ENCODE data around the gene AGPS.

AGPS gene

DNA sequence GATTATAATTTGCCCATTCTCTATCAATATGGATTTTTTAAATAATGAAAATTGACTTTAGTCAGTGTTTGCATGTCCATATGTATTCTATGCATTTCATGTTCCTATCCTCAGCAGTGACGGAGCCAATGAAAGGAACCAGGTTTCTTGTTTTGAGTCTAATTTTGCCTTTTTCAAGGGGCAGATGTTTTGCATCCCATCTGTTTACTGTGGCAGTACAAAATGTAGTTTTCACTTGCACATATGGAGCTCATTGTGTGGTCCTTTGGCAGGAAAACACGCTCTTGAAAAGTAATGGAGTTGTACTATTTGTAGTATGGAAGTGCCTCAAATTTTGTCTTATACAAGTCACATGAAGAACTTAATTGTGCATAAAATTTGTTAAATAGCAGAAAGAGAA, 127.8 kb downstream of the AGPS start:
- H3K27ac Mint-ChIP-seq: no peak overlapping the region
- peaks cover 64% of the 10 kb centered on the region for H3K36me3 Mint-ChIP-seq (ENCODE audit: low read depth)
- H3K4me1 Mint-ChIP-seq (ENCODE audit: low read depth): peaks cover 3% of the 10 kb centered on the region
- no peak overlapping the region for H3K4me3 Mint-ChIP-seq
- no peaks in the 10 kb centered on the region for H3K27me3 Mint-ChIP-seq
- no peaks in the 10 kb centered on the region for H3K9me3 Mint-ChIP-seq
- intact Hi-C loops (cut with micrococcal nuclease): no loop called here

DNA sequence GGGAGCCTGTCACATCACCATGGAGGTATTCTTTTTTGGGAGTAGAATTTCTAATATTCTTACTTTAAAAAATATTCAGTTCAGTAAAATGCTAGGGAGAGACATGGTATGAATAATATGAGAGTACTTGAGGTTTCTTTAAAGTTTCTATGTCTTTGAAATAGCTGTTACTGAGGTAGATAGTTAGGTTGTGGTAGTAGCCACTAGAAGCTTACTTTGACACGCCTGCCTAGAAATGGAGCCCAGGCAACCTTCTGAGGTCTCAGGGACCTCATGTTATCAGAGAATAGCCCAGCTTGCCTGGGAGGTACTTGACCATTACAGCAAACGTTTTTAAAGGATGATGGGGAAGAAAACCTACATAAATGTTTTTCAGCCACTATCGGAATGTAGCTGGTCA, 131.2 kb downstream of the AGPS start:
- Mint-ChIP-seq H3K27ac (no peak overlapping the region), H3K27me3 (no peaks in the 10 kb centered on the region), H3K36me3 (ENCODE audit: low read depth) (peaks cover 61% of the 10 kb centered on the region), H3K4me1 (ENCODE audit: low read depth) (no peaks in the 10 kb centered on the region), H3K4me3 (no peak overlapping the region), H3K9me3 (no peaks in the 10 kb centered on the region)
- intact Hi-C loops (cut with micrococcal nuclease): no loop called here

DNA sequence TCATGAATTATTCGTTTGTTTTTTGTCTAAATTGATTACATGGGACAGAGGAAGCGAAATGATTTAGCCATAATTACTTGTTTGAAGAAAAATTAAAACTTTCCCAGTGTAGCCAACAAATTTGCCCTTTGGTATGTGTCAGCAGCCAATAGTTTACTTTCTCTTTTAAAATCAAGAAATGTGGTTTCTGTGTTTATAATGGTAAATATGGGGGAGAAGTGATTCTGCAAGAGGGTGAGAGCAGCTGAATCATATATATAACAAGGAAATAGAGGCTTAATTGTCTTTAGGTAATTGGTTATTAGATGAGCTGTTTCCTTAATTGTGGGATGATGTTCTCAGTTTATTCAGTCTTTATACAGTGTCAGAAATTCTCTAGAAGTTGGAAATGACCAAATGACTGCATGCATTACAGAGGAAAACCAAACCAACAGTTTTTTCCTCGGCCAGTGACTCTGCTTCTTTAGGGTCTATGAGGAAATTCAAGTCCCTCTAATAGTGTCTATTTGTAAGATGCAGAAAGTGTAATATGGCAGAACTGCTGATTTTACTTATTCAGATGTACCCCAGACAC, 132.9 kb downstream of the AGPS start:
- no peaks in the 10 kb centered on the region for H3K4me1 Mint-ChIP-seq (ENCODE audit: low read depth)
- no peak overlapping the region for H3K27ac Mint-ChIP-seq
- intact Hi-C loops (cut with micrococcal nuclease): no loop called here
- H3K9me3 Mint-ChIP-seq: no peaks in the 10 kb centered on the region
- H3K4me3 Mint-ChIP-seq: no peak overlapping the region
- H3K36me3 Mint-ChIP-seq (ENCODE audit: low read depth): peaks cover 53% of the 10 kb centered on the region
- H3K27me3 Mint-ChIP-seq: no peaks in the 10 kb centered on the region

DNA sequence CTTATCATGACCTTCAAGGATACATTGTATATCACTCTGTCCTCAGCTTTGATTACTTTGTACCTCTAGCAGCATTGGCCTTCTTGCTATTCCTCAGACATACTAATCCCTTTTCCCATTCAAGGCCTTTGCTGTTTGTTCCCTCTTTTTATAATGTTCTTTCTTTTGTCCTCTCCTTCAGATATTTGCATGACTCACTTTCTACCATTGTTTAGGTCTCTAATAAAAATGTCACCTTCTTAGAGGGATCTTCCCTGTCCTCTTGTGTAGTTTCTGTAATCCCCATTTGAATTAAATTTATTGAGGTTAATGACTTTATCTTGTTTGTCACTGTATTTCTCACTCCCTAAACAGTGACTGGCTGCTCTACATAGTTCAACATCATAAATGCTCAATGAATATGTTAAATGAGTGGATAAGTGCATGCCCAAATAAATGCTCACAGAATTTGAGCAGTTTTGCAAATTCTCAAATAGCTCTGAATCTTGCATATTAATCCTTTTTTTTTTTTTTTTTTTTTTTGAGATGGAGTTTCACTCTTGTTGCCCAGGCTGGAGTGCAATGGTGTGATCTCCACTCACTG, 135.9 kb downstream of the AGPS start:
- Mint-ChIP-seq H3K4me1 (ENCODE audit: low read depth) (no peaks in the 10 kb centered on the region), H3K27ac (peak overlapping the region; percentile 9), H3K36me3 (ENCODE audit: low read depth) (peaks cover 34% of the 10 kb centered on the region), H3K9me3 (no peaks in the 10 kb centered on the region), H3K27me3 (no peaks in the 10 kb centered on the region), H3K4me3 (no peak overlapping the region)
- intact Hi-C loops (cut with micrococcal nuclease): no loop called here

DNA sequence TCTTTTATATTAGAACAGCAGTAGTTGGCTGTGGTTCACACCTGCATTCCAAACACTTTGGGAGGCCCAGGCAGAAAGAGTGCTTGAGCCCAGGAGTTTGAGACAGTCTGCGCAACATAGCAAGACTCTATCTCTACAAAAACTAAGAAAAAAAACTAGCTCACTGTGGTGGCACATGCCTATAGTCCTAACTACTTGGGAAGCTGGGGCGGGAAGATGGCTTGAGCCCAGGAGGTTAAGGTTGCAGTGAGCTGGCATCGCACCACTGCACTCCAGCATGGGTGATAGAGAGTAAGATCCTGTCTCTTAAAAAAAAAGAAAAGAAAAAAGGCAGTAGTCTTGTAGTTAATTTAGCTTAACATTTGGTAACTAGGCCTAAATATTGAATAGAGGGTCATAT, 136.6 kb downstream of the AGPS start:
- peaks cover 30% of the 10 kb centered on the region for H3K36me3 Mint-ChIP-seq (ENCODE audit: low read depth)
- intact Hi-C loops (cut with micrococcal nuclease): no loop called here
- H3K27me3 Mint-ChIP-seq: no peaks in the 10 kb centered on the region
- no peak overlapping the region for H3K27ac Mint-ChIP-seq
- no peaks in the 10 kb centered on the region for H3K9me3 Mint-ChIP-seq
- H3K4me3 Mint-ChIP-seq: no peak overlapping the region
- H3K4me1 Mint-ChIP-seq (ENCODE audit: low read depth): no peaks in the 10 kb centered on the region

DNA sequence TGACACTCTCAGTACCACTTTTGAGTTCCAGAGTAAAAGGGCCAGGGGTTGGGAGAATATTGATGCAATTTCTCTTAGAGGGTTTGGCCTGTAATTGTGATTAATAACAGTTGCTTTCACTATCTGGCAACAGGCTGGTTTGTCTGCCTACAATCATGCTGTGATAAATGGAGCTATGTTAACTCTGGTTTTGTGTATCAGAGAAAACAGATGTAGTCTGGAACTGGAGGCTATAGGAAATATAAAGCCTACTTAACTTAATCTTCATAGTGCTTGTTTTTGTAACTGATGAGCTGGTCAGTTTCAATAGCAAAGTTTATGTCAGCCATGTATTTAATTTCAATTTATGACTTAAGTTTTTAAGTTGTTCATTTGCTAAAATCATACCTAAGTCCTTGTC, 138.0 kb downstream of the AGPS start:
- no peak overlapping the region for H3K27ac Mint-ChIP-seq
- intact Hi-C loops (cut with micrococcal nuclease): no loop called here
- no peaks in the 10 kb centered on the region for H3K4me1 Mint-ChIP-seq (ENCODE audit: low read depth)
- peaks cover 26% of the 10 kb centered on the region for H3K36me3 Mint-ChIP-seq (ENCODE audit: low read depth)
- no peak overlapping the region for H3K4me3 Mint-ChIP-seq
- no peaks in the 10 kb centered on the region for H3K27me3 Mint-ChIP-seq
- no peaks in the 10 kb centered on the region for H3K9me3 Mint-ChIP-seq

DNA sequence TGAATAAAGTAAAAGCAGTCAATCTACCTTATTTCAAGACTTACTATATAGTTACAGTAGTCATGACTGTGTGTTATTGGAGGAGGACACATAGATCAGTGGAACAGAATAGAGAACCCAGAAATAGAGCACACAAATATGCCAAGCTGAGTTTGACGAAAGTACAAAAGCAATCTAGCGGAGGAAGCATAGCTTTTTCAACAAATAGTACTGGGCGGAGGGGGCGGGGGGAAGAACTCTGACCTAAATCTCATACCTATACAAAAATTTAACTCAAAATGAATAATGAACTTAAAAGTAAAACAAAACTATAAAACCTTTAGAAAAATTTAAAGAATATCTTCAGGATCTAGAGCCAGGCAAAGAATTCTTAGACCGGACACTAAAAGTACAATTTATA, 139.1 kb downstream of the AGPS start:
- no peaks in the 10 kb centered on the region for H3K9me3 Mint-ChIP-seq
- no peaks in the 10 kb centered on the region for H3K4me1 Mint-ChIP-seq (ENCODE audit: low read depth)
- intact Hi-C loops (cut with micrococcal nuclease): no loop called here
- no peak overlapping the region for H3K27ac Mint-ChIP-seq
- H3K27me3 Mint-ChIP-seq: no peaks in the 10 kb centered on the region
- H3K36me3 Mint-ChIP-seq (ENCODE audit: low read depth): peaks cover 26% of the 10 kb centered on the region
- H3K4me3 Mint-ChIP-seq: no peak overlapping the region

DNA sequence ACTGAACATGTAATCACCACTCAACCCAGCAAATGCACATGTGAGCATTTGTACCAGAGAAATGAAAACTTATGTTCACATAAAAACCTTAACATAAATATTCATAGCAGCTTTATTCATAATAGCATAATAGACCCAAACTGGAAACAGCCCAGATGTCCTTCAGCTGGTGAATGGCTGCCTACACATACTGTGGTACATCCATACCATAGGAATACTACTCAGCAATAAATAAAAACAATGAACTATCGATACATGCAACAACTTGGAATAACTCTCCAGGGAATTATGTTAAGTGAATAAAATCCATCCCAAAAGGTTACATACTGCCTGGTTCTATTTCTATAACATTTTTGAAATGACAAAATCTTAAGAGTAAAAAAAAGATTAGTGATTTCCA, 140.0 kb downstream of the AGPS start:
- peaks cover 26% of the 10 kb centered on the region for H3K36me3 Mint-ChIP-seq (ENCODE audit: low read depth)
- no peaks in the 10 kb centered on the region for H3K4me1 Mint-ChIP-seq (ENCODE audit: low read depth)
- no peak overlapping the region for H3K27ac Mint-ChIP-seq
- no peaks in the 10 kb centered on the region for H3K27me3 Mint-ChIP-seq
- intact Hi-C loops (cut with micrococcal nuclease): no loop called here
- H3K9me3 Mint-ChIP-seq: no peaks in the 10 kb centered on the region
- no peak overlapping the region for H3K4me3 Mint-ChIP-seq

DNA sequence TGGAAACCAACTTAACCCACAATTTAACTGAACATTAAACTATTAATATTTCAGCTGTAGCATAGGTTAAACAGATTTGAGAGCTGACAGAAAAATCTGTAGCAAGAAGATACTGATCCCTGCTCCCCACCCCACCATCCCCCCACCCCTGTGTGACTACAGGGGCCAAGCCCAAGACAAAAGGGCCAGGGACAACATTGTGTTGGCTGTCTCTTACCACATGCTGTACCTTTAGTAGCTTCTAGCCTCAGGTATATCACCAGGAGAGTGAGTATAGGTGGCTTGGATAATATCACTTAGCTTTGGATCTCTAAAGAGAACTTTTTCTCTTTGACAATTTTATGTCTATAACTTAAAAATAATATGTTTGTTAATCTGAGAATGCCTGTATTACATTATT, 140.7 kb downstream of the AGPS start:
- no peaks in the 10 kb centered on the region for H3K27me3 Mint-ChIP-seq
- no peaks in the 10 kb centered on the region for H3K4me1 Mint-ChIP-seq (ENCODE audit: low read depth)
- intact Hi-C loops (cut with micrococcal nuclease): no loop called here
- no peaks in the 10 kb centered on the region for H3K9me3 Mint-ChIP-seq
- H3K36me3 Mint-ChIP-seq (ENCODE audit: low read depth): peaks cover 26% of the 10 kb centered on the region
- no peak overlapping the region for H3K4me3 Mint-ChIP-seq
- no peak overlapping the region for H3K27ac Mint-ChIP-seq

DNA sequence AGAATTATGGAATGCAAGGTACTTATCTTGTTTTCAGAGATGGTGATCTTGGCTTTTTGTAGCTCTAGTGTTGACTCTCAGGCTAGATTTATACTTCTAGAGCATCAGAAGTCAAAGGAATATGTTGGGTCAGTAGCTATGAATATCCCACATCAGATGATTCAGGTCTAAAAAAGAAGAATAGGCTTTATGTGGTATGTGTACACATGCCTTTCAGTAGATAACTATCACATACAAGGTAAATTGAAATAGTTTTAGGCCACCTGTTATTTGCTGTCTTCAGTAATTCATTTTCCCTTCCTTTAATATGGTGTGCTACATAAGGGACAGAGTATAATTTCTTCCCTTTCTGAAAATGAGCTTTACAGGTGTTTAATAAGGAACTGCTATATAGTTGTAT, 142.4 kb downstream of the AGPS start:
- Mint-ChIP-seq H3K27ac (no peak overlapping the region), H3K9me3 (no peaks in the 10 kb centered on the region), H3K36me3 (ENCODE audit: low read depth) (peaks cover 17% of the 10 kb centered on the region), H3K4me3 (no peak overlapping the region), H3K27me3 (no peaks in the 10 kb centered on the region), H3K4me1 (ENCODE audit: low read depth) (no peaks in the 10 kb centered on the region)
- intact Hi-C loops (cut with micrococcal nuclease): no loop called here

DNA sequence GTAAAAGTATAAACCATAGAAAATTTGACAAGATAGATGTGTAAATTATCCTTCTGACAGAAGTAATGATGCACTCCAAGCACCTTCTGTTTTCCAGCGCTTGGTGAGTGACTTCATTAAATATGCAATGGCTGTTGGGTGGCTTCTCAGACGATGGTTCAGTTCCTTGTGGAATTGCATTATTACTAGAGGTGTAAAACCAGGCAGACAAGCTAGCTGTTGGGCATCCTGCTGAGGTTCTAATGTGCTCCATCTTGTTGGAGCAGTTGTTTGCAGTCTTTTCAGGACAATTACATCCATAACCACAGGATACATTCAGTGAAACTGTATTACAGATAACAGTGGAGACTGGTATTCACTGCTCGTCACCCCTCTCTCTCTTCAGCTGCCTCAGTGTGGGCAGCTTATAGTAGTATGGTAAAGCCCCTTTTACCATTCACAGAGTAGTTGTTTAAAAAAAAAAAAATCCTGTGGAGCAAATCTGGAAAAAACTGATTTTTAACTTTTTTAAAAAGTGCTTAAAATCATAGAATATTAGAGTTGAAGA, 143.5 kb downstream of the AGPS start:
- no peak overlapping the region for H3K27ac Mint-ChIP-seq
- no peaks in the 10 kb centered on the region for H3K4me1 Mint-ChIP-seq (ENCODE audit: low read depth)
- no peak overlapping the region for H3K4me3 Mint-ChIP-seq
- H3K36me3 Mint-ChIP-seq (ENCODE audit: low read depth): peaks cover 17% of the 10 kb centered on the region
- intact Hi-C loops (cut with micrococcal nuclease): no loop called here
- no peaks in the 10 kb centered on the region for H3K27me3 Mint-ChIP-seq
- no peaks in the 10 kb centered on the region for H3K9me3 Mint-ChIP-seq

DNA sequence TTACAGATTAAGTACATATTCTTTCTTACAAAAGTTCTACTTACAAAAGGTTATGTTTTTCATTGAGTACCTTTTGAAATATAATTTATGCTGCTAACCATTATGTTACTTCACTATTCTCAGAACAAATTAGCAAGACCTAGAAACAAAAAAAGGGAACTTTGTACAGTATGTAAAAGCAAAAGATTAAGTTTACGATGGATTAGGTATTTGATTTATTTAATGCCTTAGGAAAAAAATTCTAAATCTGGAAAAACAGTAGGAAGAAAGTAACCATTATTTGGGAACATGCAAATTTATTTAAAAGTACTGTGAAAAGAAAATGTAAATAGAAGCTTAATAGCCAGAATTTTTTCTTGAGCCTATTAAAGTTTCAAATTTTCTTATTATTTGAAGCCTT, 144.6 kb downstream of the AGPS start:
- intact Hi-C loops (cut with micrococcal nuclease): no loop called here
- Mint-ChIP-seq H3K36me3 (ENCODE audit: low read depth) (peaks cover 17% of the 10 kb centered on the region), H3K4me3 (no peak overlapping the region), H3K9me3 (no peaks in the 10 kb centered on the region), H3K27me3 (no peaks in the 10 kb centered on the region), H3K4me1 (ENCODE audit: low read depth) (no peaks in the 10 kb centered on the region), H3K27ac (no peak overlapping the region)

DNA sequence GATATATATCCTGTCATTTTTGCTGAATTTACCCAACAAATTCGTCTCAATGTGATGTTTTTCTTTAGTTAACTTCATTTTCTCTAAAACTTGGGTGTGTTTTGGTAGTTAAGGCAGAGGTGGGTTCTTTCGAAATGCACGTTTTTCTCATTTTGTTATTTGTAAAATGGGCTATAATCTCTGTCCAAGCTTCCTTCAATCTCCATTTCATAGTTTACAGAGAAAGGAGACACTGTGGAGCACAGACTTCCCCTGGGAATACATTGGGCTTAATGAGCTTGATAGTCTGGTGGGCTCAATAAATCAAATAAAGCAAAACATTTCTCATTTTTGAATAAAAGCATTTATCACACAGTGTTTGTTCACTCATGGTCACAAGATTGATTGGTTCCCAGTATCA, 145.1 kb downstream of the AGPS start:
- Mint-ChIP-seq H3K36me3 (ENCODE audit: low read depth) (peaks cover 17% of the 10 kb centered on the region), H3K27me3 (no peaks in the 10 kb centered on the region), H3K9me3 (no peaks in the 10 kb centered on the region), H3K4me3 (no peak overlapping the region), H3K4me1 (ENCODE audit: low read depth) (no peaks in the 10 kb centered on the region), H3K27ac (no peak overlapping the region)
- intact Hi-C loops (cut with micrococcal nuclease): no loop called here

DNA sequence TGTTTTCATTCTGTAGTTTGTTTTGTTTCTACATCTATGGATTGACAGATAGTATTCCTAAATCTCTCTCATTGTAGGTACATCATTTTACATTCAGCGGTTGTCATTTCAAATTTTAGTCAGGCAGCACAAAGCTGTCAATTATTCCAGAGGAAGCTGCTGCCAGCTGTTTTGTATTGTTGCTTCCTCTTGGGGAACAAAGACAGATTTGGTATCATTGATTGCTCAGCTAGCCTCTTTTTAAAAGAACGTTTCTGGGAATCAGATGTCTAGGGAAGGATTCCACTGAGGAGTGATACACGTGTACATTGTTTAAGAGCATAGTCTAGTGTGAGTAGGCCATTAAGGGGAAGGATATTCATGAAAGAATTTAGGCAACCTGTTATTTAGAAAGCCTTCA, 145.8 kb downstream of the AGPS start:
- no peaks in the 10 kb centered on the region for H3K27me3 Mint-ChIP-seq
- no peaks in the 10 kb centered on the region for H3K4me1 Mint-ChIP-seq (ENCODE audit: low read depth)
- intact Hi-C loops (cut with micrococcal nuclease): no loop called here
- H3K36me3 Mint-ChIP-seq (ENCODE audit: low read depth): peaks cover 17% of the 10 kb centered on the region
- no peak overlapping the region for H3K4me3 Mint-ChIP-seq
- no peak overlapping the region for H3K27ac Mint-ChIP-seq
- H3K9me3 Mint-ChIP-seq: no peaks in the 10 kb centered on the region

DNA sequence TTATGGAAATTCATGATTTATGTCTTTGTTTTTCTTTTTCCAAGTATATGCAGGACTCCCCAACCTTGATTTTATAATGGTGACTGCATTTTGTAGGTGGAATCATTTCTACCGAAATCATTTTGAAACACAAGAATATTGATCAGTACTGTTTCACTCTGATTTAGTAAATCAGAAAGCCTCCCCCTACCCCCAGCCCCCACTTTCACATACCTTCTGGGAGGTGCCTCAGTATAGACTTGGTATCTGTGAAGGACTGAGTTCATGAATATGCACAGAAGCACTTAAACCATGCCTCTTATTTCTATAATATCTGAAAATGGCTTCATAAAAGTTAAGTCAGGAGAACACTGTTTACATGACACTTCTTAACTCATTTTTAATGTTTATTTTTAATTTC, 147.7 kb downstream of the AGPS start:
- Mint-ChIP-seq H3K4me1 (ENCODE audit: low read depth) (peaks cover 6% of the 10 kb centered on the region), H3K4me3 (no peak overlapping the region), H3K36me3 (ENCODE audit: low read depth) (peaks cover 10% of the 10 kb centered on the region), H3K9me3 (no peaks in the 10 kb centered on the region), H3K27ac (no peak overlapping the region), H3K27me3 (no peaks in the 10 kb centered on the region)
- intact Hi-C loops (cut with micrococcal nuclease): no loop called here
